GM15510 (cell line): ENCODE data around the gene UBL3.

Experiments
- POLR2A ChIP-seq: IDR thresholded peaks from 3 replicates; pipeline ENCODE4 v1.6.1; 2011; ENCODE audit warnings: borderline replicate concordance; ENCODE audit not compliant: insufficient read length; ENCODE audit errors: extremely low read depth

The UBL3 gene

GRCh38 chr13:29803221-29803620 is 47.2 kb downstream of the UBL3 start:
- TF ChIP-seq POLR2A: no peak

GRCh38 chr13:29802621-29803020 is 47.8 kb downstream of the UBL3 start:
- TF ChIP-seq POLR2A: no peak

- TF ChIP-seq POLR2A: no peak
Measured at GRCh38 chr13:29801737-29802305, 48.6 kb downstream of the UBL3 start.

GRCh38 chr13:29801102-29801501 is 49.3 kb downstream of the UBL3 start:
- no peak for TF ChIP-seq POLR2A

- TF ChIP-seq POLR2A: no peak
Measured at GRCh38 chr13:29800687-29801086, 49.7 kb downstream of the UBL3 start.

GRCh38 chr13:29799041-29799440 is 51.4 kb downstream of the UBL3 start:
- no peak for TF ChIP-seq POLR2A

- TF ChIP-seq POLR2A: no peak
Measured at GRCh38 chr13:29791997-29792780, 58.2 kb downstream of the UBL3 start.

GRCh38 chr13:29791508-29791907 is 58.9 kb downstream of the UBL3 start:
- TF ChIP-seq POLR2A: no peak

- no peak for TF ChIP-seq POLR2A
Measured at GRCh38 chr13:29786698-29787097, 63.7 kb downstream of the UBL3 start.

- no peak for TF ChIP-seq POLR2A
Measured at GRCh38 chr13:29785978-29786377, 64.4 kb downstream of the UBL3 start.

- no peak for TF ChIP-seq POLR2A
Measured at GRCh38 chr13:29782798-29783197, 67.6 kb downstream of the UBL3 start.

- no peak for TF ChIP-seq POLR2A
Measured at GRCh38 chr13:29774830-29775229, 75.6 kb downstream of the UBL3 start.

- TF ChIP-seq POLR2A: no peak
Measured at GRCh38 chr13:29771247-29771646, 79.2 kb downstream of the UBL3 start.

- no peak for TF ChIP-seq POLR2A
Measured at GRCh38 chr13:29767006-29767405, 83.4 kb downstream of the UBL3 start.

GRCh38 chr13:29763436-29764180 is 86.8 kb downstream of the UBL3 start:
- no peak for TF ChIP-seq POLR2A

- no peak for TF ChIP-seq POLR2A
Measured at GRCh38 chr13:29761815-29762214, 88.6 kb downstream of the UBL3 start.

GRCh38 chr13:29761160-29761559 is 89.3 kb downstream of the UBL3 start:
- no peak for TF ChIP-seq POLR2A

GRCh38 chr13:29760544-29760943 is 89.9 kb downstream of the UBL3 start:
- TF ChIP-seq POLR2A: no peak
